Transverse colon (tissue), 3 donors: ENCODE data around the gene PRM1.

Source experiments
- POLR2A ChIP-seq: fragments of 450-650 bp; IDR thresholded peaks from one replicate; pipeline ENCODE4 v1.6.1; 2016; ENCODE audit warnings: antibody characterized with exemption, mild to moderate bottlenecking, moderate library complexity
- TF ChIP-seq, protein P1 (sequence below), 5 experiments: fragments of 200-600 bp in 3 of 5; fragments of 450-650 bp in 2 of 5; sonication (generic) in 3 of 5; IDR thresholded peaks; 1 replicate in 2 of 5; 2 replicates in 3 of 5; pipeline ENCODE4 v1.5.1; 2016 to 2017; ENCODE audit warnings: antibody characterized with exemption in 5 of 5, inconsistent platforms in 3 of 5, mild to moderate bottlenecking in 2 of 5, moderate library complexity in 1 of 5

DNA sequence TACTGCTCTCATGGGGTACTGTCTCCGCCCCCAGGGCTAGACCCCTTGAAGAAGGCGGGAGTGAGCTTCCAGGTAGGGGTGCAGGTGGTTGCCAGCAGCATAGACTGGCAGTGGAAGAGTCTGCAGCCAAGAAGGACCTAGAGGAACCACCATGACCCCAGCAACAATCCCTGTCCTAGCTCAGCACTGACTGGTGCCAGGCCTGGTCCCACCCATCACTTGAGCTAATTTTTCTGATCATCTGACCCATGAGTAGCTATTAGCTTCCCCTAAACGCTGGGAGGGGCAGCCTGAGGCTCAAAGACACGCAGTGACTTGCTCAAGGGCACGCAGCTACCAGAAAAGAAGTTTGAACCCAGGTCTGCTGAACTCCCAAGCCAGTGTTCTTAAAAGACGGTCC, 8.6 kb downstream of the PRM1 start:
- TF ChIP-seq, protein P1, sequence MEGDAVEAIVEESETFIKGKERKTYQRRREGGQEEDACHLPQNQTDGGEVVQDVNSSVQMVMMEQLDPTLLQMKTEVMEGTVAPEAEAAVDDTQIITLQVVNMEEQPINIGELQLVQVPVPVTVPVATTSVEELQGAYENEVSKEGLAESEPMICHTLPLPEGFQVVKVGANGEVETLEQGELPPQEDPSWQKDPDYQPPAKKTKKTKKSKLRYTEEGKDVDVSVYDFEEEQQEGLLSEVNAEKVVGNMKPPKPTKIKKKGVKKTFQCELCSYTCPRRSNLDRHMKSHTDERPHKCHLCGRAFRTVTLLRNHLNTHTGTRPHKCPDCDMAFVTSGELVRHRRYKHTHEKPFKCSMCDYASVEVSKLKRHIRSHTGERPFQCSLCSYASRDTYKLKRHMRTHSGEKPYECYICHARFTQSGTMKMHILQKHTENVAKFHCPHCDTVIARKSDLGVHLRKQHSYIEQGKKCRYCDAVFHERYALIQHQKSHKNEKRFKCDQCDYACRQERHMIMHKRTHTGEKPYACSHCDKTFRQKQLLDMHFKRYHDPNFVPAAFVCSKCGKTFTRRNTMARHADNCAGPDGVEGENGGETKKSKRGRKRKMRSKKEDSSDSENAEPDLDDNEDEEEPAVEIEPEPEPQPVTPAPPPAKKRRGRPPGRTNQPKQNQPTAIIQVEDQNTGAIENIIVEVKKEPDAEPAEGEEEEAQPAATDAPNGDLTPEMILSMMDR (IDR thresholded peaks at IDR 0.05), result no peak
- no peak for TF ChIP-seq POLR2A
